HL-60 (cell line): ENCODE measurements around the gene CELF2.

Source experiments
- DNase-seq, 2 experiments: peaks; one replicate each; pipeline ENCODE4 v3.0.0-alpha.2; 2010 to 2020; ENCODE audit warnings: low read depth in 1 of 2, low spot score in 1 of 2
- H3K27ac ChIP-seq: fragments of 250-450 bp; sonication (Bioruptor Pico); replicated peaks from 2 replicates; pipeline ENCODE4 v1.5.1; 2020; ENCODE audit warnings: mild to moderate bottlenecking, moderate library complexity
- H3K27me3 ChIP-seq: fragments of 250-450 bp; sonication (Bioruptor Pico); 2 replicates; pipeline ENCODE4 v1.5.1; 2021; ENCODE audit warnings: mild to moderate bottlenecking, moderate library complexity; ENCODE audit not compliant: insufficient read depth, poor library complexity, severe bottlenecking
- H3K4me3 ChIP-seq: replicated peaks from 2 replicates; pipeline ENCODE4 v1.5.1; 2011; ENCODE audit warnings: mild to moderate bottlenecking, control low read depth, low read length; ENCODE audit not compliant: insufficient read depth
- CTCF ChIP-seq: IDR thresholded peaks from one replicate; pipeline ENCODE4 v1.5.1; 2011; ENCODE audit warnings: low read length, control low read depth, inconsistent platforms; ENCODE audit not compliant: insufficient read depth
- GABPA ChIP-seq: IDR thresholded peaks from 2 replicates; pipeline ENCODE4 v1.6.1; 2012; ENCODE audit warnings: low read depth
- POLR2AphosphoS5 ChIP-seq: IDR thresholded peaks from 2 replicates; pipeline ENCODE4 v1.6.1; 2012; ENCODE audit warnings: low read depth
- SPI1 ChIP-seq: IDR thresholded peaks from 2 replicates; pipeline ENCODE4 v1.6.1; 2012; ENCODE audit warnings: low read depth, mild to moderate bottlenecking, borderline replicate concordance
- TF ChIP-seq, protein P1 (sequence below): IDR thresholded peaks from 2 replicates; pipeline ENCODE4 v1.6.1; 2012; ENCODE audit warnings: low read depth; ENCODE audit not compliant: insufficient replicate concordance

Gene CELF2

GRCh38 chr10:11043446-11044127 lies 25.9 kb downstream of the CELF2 start:
- Histone ChIP-seq H3K27ac (no peak overlapping the region), H3K4me3 (no peak overlapping the region), H3K27me3 (no peaks in the 10 kb centered on the region)
- TF ChIP-seq CTCF (no peak), GABPA (no peak), SPI1 (no peak), POLR2AphosphoS5 (no peak)
- TF ChIP-seq, protein P1, sequence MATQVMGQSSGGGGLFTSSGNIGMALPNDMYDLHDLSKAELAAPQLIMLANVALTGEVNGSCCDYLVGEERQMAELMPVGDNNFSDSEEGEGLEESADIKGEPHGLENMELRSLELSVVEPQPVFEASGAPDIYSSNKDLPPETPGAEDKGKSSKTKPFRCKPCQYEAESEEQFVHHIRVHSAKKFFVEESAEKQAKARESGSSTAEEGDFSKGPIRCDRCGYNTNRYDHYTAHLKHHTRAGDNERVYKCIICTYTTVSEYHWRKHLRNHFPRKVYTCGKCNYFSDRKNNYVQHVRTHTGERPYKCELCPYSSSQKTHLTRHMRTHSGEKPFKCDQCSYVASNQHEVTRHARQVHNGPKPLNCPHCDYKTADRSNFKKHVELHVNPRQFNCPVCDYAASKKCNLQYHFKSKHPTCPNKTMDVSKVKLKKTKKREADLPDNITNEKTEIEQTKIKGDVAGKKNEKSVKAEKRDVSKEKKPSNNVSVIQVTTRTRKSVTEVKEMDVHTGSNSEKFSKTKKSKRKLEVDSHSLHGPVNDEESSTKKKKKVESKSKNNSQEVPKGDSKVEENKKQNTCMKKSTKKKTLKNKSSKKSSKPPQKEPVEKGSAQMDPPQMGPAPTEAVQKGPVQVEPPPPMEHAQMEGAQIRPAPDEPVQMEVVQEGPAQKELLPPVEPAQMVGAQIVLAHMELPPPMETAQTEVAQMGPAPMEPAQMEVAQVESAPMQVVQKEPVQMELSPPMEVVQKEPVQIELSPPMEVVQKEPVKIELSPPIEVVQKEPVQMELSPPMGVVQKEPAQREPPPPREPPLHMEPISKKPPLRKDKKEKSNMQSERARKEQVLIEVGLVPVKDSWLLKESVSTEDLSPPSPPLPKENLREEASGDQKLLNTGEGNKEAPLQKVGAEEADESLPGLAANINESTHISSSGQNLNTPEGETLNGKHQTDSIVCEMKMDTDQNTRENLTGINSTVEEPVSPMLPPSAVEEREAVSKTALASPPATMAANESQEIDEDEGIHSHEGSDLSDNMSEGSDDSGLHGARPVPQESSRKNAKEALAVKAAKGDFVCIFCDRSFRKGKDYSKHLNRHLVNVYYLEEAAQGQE = no peak
- DNase-seq = no peak

DNA sequence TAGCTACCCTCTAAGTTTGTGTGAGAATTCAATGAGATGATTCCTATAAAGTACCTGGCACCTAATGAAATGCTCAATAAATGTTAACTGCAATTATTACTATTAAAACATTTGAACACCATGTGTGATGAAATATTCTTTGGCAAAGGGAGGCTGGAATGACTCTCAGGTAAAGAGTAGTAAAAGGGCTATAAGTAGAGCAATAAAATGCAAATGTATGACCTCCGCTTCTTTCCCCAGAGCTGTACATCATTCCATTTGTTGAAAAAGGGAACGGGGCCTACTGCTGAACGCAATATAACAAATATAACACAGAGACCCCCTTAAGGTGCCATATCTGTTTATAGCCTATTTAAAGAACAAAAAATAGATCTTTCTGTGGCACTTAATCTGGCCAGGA lies 27.8 kb downstream of the CELF2 start:
- TF ChIP-seq GABPA (no peak), POLR2AphosphoS5 (no peak), SPI1 (no peak), CTCF (no peak)
- TF ChIP-seq, protein P1 = no peak
- Histone ChIP-seq H3K27me3 (no peaks in the 10 kb centered on the region), H3K27ac (no peak overlapping the region), H3K4me3 (no peak overlapping the region)
- DNase-seq = no peak

DNA sequence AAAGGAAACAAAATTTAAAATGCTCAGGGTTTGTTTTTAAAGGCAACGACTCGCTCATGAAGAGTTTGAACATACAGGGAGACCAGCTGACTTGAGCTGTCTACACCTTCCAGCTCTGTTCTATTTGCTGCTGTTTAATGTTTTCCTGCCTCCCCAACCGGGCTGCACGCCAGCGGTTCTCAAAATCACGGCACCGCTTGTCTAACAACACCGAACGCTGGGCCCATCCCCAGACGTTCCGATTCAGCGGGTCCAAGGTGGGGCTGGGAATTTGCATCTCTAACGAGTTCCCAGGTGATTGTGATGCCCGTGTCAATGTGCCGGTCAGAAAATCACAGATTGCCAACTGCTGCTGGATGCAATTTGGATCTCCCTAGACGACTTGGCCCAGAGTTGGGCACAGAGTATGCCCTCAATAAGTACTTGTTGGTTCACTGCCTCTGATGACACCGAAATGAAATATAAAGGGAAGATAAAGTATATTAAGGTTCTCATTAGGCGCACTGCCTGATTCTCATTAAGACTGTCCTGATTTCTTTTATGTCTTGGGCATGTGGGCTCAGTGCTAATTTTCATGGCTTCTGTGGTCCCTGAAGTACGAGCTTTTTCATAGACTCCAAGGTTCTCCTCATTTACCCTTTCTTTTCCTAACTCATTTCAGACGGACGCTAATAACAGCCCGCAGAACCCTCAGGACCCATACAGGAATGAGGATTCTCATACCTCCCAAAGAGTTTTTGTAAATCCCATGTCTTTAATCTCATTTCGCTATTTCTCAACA lies 28.5 kb downstream of the CELF2 start:
- no peak for TF ChIP-seq GABPA
- TF ChIP-seq SPI1 = no peak
- TF ChIP-seq, protein P1 = no peak
- TF ChIP-seq CTCF = no peak
- no peak for TF ChIP-seq POLR2AphosphoS5
- no peak overlapping the region for H3K27ac ChIP-seq
- no peak overlapping the region for H3K4me3 ChIP-seq
- DNase-seq = no peak
- no peaks in the 10 kb centered on the region for H3K27me3 ChIP-seq
